ENCODE results near the gene TMC5. TPM values are rescaled to one million over a fixed set of nuclear protein-coding genes. Genes with fewer than 3 reads are reported as not detected.

Gene TMC5
- total and polyA plus RNA-seq, 2 of the 8 experiments (the other 6 are each of a cell fraction or from before 2014, with no cell fraction given) = 1.6 to 1.8 TPM

GRCh38 chr16:19485611-19486010 is 67.9 kb downstream of the TMC5 start:
- Histone ChIP-seq H2AFZ (ENCODE audit: low read length) (no peak overlapping the region), H2BK5ac (ENCODE audit: low read depth, low read length) (no peak overlapping the region), H3K4me3 (ENCODE audit: extremely low read depth in 1 of 4, insufficient read depth in 2 of 4, low read depth in 3 of 4, low read length in 4 of 4) (no peak overlapping the region), H3K4me2 (ENCODE audit: insufficient read depth in 1 of 2, low read depth in 2 of 2, low read length in 2 of 2) (no peak overlapping the region), H3K18ac (ENCODE audit: extremely low read depth, low read length) (no peak overlapping the region), H2BK12ac (ENCODE audit: low read depth, low read length) (no peak overlapping the region), H3K36me3 (ENCODE audit: control insufficient read depth in 2 of 4, insufficient read depth in 4 of 4, low read length in 3 of 4) (no peaks in the 10 kb centered on the region), H3K9ac (replicated peaks in 1 of 4; ENCODE audit: extremely low read depth in 1 of 4, low read depth in 3 of 4, low read length in 3 of 4) (no peak overlapping the region), H3K23me2 (ENCODE audit: low read depth, low read length) (no peaks in the 10 kb centered on the region; the same call in 1 of the 2 replicates), H3K79me2 (ENCODE audit: control insufficient read depth in 1 of 2, insufficient read depth in 2 of 2, low read length in 2 of 2) (no peaks in the 10 kb centered on the region), H2BK120ac (replicated peaks; ENCODE audit: low read depth, low read length) (no peak overlapping the region), H3K14ac (ENCODE audit: insufficient read length) (no peak overlapping the region), H4K20me1 (replicated peaks in 1 of 2; ENCODE audit: control insufficient read depth in 1 of 2, insufficient read depth in 2 of 2, low read length in 2 of 2) (no peaks in the 10 kb centered on the region), H3K9me3 (ENCODE audit: insufficient read depth in 2 of 2, low read depth in 1 of 2, low read length in 1 of 2) (peaks cover 0 to 9% of the 10 kb centered on the region in 2 experiments; a peak in 2 of 4 replicates), H3K4me1 (replicated peaks in 1 of 4; ENCODE audit: control insufficient read depth in 3 of 4, insufficient read depth in 4 of 4, low read length in 3 of 4) (peaks cover 2 to 13% (median 7%) of the 10 kb centered on the region in 4 experiments; a peak in 4 of 7 replicates), H3K56ac (replicated peaks; ENCODE audit: insufficient read length, low read depth, low read length) (no peak overlapping the region), H3K23ac (ENCODE audit: insufficient read length) (no peak overlapping the region), H2BK15ac (ENCODE audit: low read length) (no peak overlapping the region), H3K4ac (replicated peaks; ENCODE audit: insufficient read length, low read depth, low read length) (no peak overlapping the region), H3K27me3 (replicated peaks in 1 of 4; ENCODE audit: control insufficient read depth in 3 of 4, extremely low read depth in 1 of 4, insufficient read depth in 3 of 4, low read length in 3 of 4) (no peaks in the 10 kb centered on the region), H4K5ac (ENCODE audit: insufficient read length, low read depth, low read length) (no peak overlapping the region), H3K79me1 (ENCODE audit: low read depth, low read length) (no peaks in the 10 kb centered on the region), H3K27ac (ENCODE audit: low read depth, low read length) (no peak overlapping the region), H4K8ac (ENCODE audit: extremely low read depth, insufficient read depth, low read length) (no peak overlapping the region), H4K91ac (replicated peaks; ENCODE audit: insufficient read length, low read length) (no peak overlapping the region), H2AK5ac (ENCODE audit: low read depth, low read length) (no peak overlapping the region), H2BK20ac (ENCODE audit: low read length) (no peak overlapping the region)
- ChIA-PET CTCF (ENCODE audit: partially characterized antibody) (interaction anchor here (0.6 kb wide), 1 partner anchor 107 kb away, joined by 3 read pairs; no protein-coding TSS in a partner anchor), POLR2A (ENCODE audit: partially characterized antibody) (no interaction called here)
- TF ChIP-seq, protein P1, sequence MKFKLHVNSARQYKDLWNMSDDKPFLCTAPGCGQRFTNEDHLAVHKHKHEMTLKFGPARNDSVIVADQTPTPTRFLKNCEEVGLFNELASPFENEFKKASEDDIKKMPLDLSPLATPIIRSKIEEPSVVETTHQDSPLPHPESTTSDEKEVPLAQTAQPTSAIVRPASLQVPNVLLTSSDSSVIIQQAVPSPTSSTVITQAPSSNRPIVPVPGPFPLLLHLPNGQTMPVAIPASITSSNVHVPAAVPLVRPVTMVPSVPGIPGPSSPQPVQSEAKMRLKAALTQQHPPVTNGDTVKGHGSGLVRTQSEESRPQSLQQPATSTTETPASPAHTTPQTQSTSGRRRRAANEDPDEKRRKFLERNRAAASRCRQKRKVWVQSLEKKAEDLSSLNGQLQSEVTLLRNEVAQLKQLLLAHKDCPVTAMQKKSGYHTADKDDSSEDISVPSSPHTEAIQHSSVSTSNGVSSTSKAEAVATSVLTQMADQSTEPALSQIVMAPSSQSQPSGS (IDR thresholded peaks at IDR 0.05; ENCODE audit: low read length) = no peak
- peak; percentile 73 for TF ChIP-seq TEAD4 (IDR thresholded peaks at IDR 0.05; ENCODE audit: low read depth, low read length)
- DNase-seq (ENCODE audit: low read depth in 1 of 2, low spot score in 2 of 2) = no peak
- no peak for FAIRE-seq
- WGBS, 2 experiments (ENCODE audit: extremely low coverage in 1 of 2, insufficient coverage in 1 of 2, insufficient read length in 1 of 2, insufficient replicate concordance in 2 of 2, low coverage in 1 of 2, low lambda C conversion rate in 2 of 2, missing lambda C conversion rate in 1 of 2) = 91% methylated on average over 5 of the region's 5 CpGs; no CpG with 5 or more reads in 1 of the 2 experiments
